ENCODE results near the gene KIF13A.
"Not testable (repeated sequence)": the region's sequence is repeated elsewhere in the genome, so short reads cannot be mapped to it uniquely, and the experiment has no call there.

DNA sequence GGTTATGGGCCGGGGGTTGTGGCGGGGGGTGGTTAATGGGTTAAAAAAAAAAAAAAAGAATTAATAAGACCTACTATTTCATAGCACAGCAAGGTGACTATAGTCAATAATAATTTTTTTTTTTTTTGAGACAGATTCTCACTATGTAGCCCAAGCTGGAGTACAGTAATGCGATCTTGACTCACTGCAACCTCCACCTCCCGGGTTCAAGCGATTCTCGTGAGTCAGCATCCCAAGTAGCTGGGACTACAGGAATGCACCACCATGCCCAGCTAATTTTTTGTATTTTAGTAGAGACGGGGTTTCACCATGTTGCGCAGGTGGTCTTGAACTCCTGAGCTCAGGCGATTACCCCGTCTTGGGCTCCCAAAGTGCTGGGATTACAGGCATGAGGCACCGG, 75.8 kb downstream of the KIF13A start:
- TF ChIP-seq, protein P1, sequence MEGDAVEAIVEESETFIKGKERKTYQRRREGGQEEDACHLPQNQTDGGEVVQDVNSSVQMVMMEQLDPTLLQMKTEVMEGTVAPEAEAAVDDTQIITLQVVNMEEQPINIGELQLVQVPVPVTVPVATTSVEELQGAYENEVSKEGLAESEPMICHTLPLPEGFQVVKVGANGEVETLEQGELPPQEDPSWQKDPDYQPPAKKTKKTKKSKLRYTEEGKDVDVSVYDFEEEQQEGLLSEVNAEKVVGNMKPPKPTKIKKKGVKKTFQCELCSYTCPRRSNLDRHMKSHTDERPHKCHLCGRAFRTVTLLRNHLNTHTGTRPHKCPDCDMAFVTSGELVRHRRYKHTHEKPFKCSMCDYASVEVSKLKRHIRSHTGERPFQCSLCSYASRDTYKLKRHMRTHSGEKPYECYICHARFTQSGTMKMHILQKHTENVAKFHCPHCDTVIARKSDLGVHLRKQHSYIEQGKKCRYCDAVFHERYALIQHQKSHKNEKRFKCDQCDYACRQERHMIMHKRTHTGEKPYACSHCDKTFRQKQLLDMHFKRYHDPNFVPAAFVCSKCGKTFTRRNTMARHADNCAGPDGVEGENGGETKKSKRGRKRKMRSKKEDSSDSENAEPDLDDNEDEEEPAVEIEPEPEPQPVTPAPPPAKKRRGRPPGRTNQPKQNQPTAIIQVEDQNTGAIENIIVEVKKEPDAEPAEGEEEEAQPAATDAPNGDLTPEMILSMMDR (IDR thresholded peaks at IDR 0.05; ENCODE audit: insufficient read depth, low read length), result not testable (repeated sequence)
- not testable (repeated sequence) for TF ChIP-seq SPI1 (IDR thresholded peaks at IDR 0.05; ENCODE audit: borderline replicate concordance, low read depth)

Data from HL-60 (cell line).